Measurements from ENCODE around the gene ALKBH3.

- TF ChIP-seq, protein P1, sequence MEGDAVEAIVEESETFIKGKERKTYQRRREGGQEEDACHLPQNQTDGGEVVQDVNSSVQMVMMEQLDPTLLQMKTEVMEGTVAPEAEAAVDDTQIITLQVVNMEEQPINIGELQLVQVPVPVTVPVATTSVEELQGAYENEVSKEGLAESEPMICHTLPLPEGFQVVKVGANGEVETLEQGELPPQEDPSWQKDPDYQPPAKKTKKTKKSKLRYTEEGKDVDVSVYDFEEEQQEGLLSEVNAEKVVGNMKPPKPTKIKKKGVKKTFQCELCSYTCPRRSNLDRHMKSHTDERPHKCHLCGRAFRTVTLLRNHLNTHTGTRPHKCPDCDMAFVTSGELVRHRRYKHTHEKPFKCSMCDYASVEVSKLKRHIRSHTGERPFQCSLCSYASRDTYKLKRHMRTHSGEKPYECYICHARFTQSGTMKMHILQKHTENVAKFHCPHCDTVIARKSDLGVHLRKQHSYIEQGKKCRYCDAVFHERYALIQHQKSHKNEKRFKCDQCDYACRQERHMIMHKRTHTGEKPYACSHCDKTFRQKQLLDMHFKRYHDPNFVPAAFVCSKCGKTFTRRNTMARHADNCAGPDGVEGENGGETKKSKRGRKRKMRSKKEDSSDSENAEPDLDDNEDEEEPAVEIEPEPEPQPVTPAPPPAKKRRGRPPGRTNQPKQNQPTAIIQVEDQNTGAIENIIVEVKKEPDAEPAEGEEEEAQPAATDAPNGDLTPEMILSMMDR (conservative IDR thresholded peaks at IDR 0.05; ENCODE audit: low read depth in 2 of 2): no peak
- TF ChIP-seq EZH2 (IDR thresholded peaks at IDR 0.05; ENCODE audit: low read depth, unreplicated experiment) (no peak), POLR2AphosphoS5 (IDR thresholded peaks at IDR 0.05; ENCODE audit: low read depth) (no peak), REST (IDR thresholded peaks at IDR 0.05; ENCODE audit: unreplicated experiment) (no peak), EZH2phosphoT487 (IDR thresholded peaks at IDR 0.05; ENCODE audit: unreplicated experiment) (no peak), ZNF462 (CRISPR knock-in tag; IDR thresholded peaks at IDR 0.05) (no peak), ZNF114 (CRISPR knock-in tag; IDR thresholded peaks at IDR 0.05) (no peak), JUNB (IDR thresholded peaks at IDR 0.05; ENCODE audit: unreplicated experiment) (no peak), NANOG (IDR thresholded peaks at IDR 0.05; ENCODE audit: borderline replicate concordance) (no peak), CREB1 (CRISPR knock-in tag; IDR thresholded peaks at IDR 0.05; ENCODE audit: low read depth) (no peak), ZNF331 (CRISPR knock-in tag; IDR thresholded peaks at IDR 0.05; ENCODE audit: low read depth) (no peak), STAT1 (IDR thresholded peaks at IDR 0.05; ENCODE audit: unreplicated experiment) (no peak)
- TF ChIP-seq, protein P2, sequence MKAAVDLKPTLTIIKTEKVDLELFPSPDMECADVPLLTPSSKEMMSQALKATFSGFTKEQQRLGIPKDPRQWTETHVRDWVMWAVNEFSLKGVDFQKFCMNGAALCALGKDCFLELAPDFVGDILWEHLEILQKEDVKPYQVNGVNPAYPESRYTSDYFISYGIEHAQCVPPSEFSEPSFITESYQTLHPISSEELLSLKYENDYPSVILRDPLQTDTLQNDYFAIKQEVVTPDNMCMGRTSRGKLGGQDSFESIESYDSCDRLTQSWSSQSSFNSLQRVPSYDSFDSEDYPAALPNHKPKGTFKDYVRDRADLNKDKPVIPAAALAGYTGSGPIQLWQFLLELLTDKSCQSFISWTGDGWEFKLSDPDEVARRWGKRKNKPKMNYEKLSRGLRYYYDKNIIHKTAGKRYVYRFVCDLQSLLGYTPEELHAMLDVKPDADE (IDR thresholded peaks at IDR 0.05): no peak
Observed at GRCh38 chr11:43899094-43899493, 18.5 kb downstream of the ALKBH3 start.
